GM19328 (cell line): ENCODE measurements around the gene VARS2.
"Not testable (repeated sequence)": the region's sequence is repeated elsewhere in the genome, so short reads cannot be mapped to it uniquely, and the experiment has no call there.

Experiments
- ATAC-seq: cut with Tn5 transposase; IDR thresholded peaks from one replicate; pipeline ENCODE4 v1.9.1; 2021; ENCODE audit warnings: mild to moderate bottlenecking, moderate library complexity; ENCODE audit not compliant: unreplicated experiment

The VARS2 gene

GRCh38 chr6:30960907-30961673 lies 47.1 kb downstream of the VARS2 start:
- no peak for ATAC-seq

- ATAC-seq: no peak
Measured at GRCh38 chr6:30962716-30963115, 48.7 kb downstream of the VARS2 start.

- ATAC-seq: no peak
Measured at GRCh38 chr6:30963641-30964040, 49.6 kb downstream of the VARS2 start.

- ATAC-seq: no peak
Measured at GRCh38 chr6:30964075-30964474, 50.0 kb downstream of the VARS2 start.

- ATAC-seq: no peak
Measured at GRCh38 chr6:30965140-30965601, 51.1 kb downstream of the VARS2 start.

GRCh38 chr6:30966154-30966553 lies 52.1 kb downstream of the VARS2 start:
- ATAC-seq: no peak

- ATAC-seq: not testable (repeated sequence)
Measured at GRCh38 chr6:30969171-30969570, 55.1 kb downstream of the VARS2 start.

GRCh38 chr6:30970946-30971345 lies 56.9 kb downstream of the VARS2 start:
- no peak for ATAC-seq

GRCh38 chr6:30972816-30973215 lies 58.8 kb downstream of the VARS2 start:
- ATAC-seq: no peak

GRCh38 chr6:30974490-30975252 lies 60.6 kb downstream of the VARS2 start:
- ATAC-seq: no peak
